Trophoblast cell (in vitro differentiated cells and primary cell): ENCODE measurements around the gene TRABD2B.

Experiments
- DNase-seq, 2 donors: peaks; one replicate each; pipeline ENCODE4 v3.0.0-alpha.2; 2016
- H2AFZ ChIP-seq: 2 replicates; pipeline ENCODE4 v1.6.1; 2013; ENCODE audit warnings: low read length, moderate library complexity, mild to moderate bottlenecking; ENCODE audit not compliant: insufficient read depth, poor library complexity
- H2AK5ac ChIP-seq: 2 replicates; pipeline ENCODE4 v1.6.1; 2013; ENCODE audit warnings: mild to moderate bottlenecking, low read length
- H2BK120ac ChIP-seq: 2 replicates; pipeline ENCODE4 v1.6.1; 2013; ENCODE audit warnings: low read length, mild to moderate bottlenecking, moderate library complexity; ENCODE audit not compliant: insufficient read depth, poor library complexity
- H2BK12ac ChIP-seq: 2 replicates; pipeline ENCODE4 v1.6.1; 2013; ENCODE audit warnings: mild to moderate bottlenecking, low read length, moderate library complexity
- H2BK5ac ChIP-seq: 2 replicates; pipeline ENCODE4 v1.6.1; 2013; ENCODE audit warnings: low read length, low read depth, moderate library complexity, mild to moderate bottlenecking; ENCODE audit not compliant: poor library complexity
- H3K14ac ChIP-seq: 2 replicates; pipeline ENCODE4 v1.6.1; 2013; ENCODE audit warnings: mild to moderate bottlenecking, low read length
- H3K18ac ChIP-seq: 2 replicates; pipeline ENCODE4 v1.6.1; 2013; ENCODE audit warnings: mild to moderate bottlenecking, low read length
- H3K23ac ChIP-seq: 2 replicates; pipeline ENCODE4 v1.6.1; 2013; ENCODE audit warnings: low read length
- H3K27ac ChIP-seq: 2 replicates; pipeline ENCODE4 v1.5.1; 2013; ENCODE audit warnings: low read depth, mild to moderate bottlenecking, inconsistent platforms, low read length, moderate library complexity
- H3K27me3 ChIP-seq: 2 replicates; pipeline ENCODE4 v1.6.1; 2013; ENCODE audit warnings: inconsistent platforms, mild to moderate bottlenecking, low read length, moderate library complexity; ENCODE audit not compliant: insufficient read depth
- H3K36me3 ChIP-seq, 2 experiments: 1 replicate in 1 of 2; 2 replicates in 1 of 2; pipeline ENCODE4 v1.6.1; 2013; ENCODE audit warnings: low read length in 2 of 2, mild to moderate bottlenecking in 2 of 2, moderate library complexity in 1 of 2; ENCODE audit not compliant: insufficient read depth in 2 of 2, control insufficient read depth in 1 of 2
- H3K4ac ChIP-seq: 2 replicates; pipeline ENCODE4 v1.6.1; 2013; ENCODE audit warnings: low read depth, mild to moderate bottlenecking, low read length, moderate library complexity
- H3K4me1 ChIP-seq, 2 experiments: 1 replicate in 1 of 2; 2 replicates in 1 of 2; pipeline ENCODE4 v1.6.1; 2013; ENCODE audit warnings: low read length in 2 of 2, mild to moderate bottlenecking in 2 of 2, moderate library complexity in 1 of 2; ENCODE audit not compliant: insufficient read depth in 2 of 2, control insufficient read depth in 1 of 2
- H3K4me2 ChIP-seq: 2 replicates; pipeline ENCODE4 v1.6.1; 2013; ENCODE audit warnings: inconsistent platforms, mild to moderate bottlenecking, low read length, moderate library complexity
- H3K4me3 ChIP-seq: 2 replicates; pipeline ENCODE4 v1.5.1; 2013; ENCODE audit warnings: mild to moderate bottlenecking, low read depth, low read length, inconsistent platforms
- H3K79me1 ChIP-seq: one replicate; pipeline ENCODE4 v1.6.1; 2013; ENCODE audit warnings: low read length
- H3K79me2 ChIP-seq: 2 replicates; pipeline ENCODE4 v1.6.1; 2013; ENCODE audit warnings: low read length, mild to moderate bottlenecking; ENCODE audit not compliant: control insufficient read depth, insufficient read depth, poor library complexity
- H3K9ac ChIP-seq: 2 replicates; pipeline ENCODE4 v1.6.1; 2013; ENCODE audit warnings: mild to moderate bottlenecking, low read length
- H3K9me3 ChIP-seq: 2 replicates; pipeline ENCODE4 v1.6.1; 2013; ENCODE audit warnings: low read depth, mild to moderate bottlenecking, control low read depth, inconsistent platforms, low read length; ENCODE audit not compliant: insufficient read depth
- H4K12ac ChIP-seq: 2 replicates; pipeline ENCODE4 v1.6.1; 2013; ENCODE audit warnings: low read depth, mild to moderate bottlenecking, low read length, moderate library complexity
- H4K8ac ChIP-seq: 2 replicates; pipeline ENCODE4 v1.6.1; 2013; ENCODE audit warnings: low read depth, mild to moderate bottlenecking, low read length, moderate library complexity
- H4K91ac ChIP-seq: one replicate; pipeline ENCODE4 v1.6.1; 2013; ENCODE audit warnings: low read depth, mild to moderate bottlenecking, low read length, moderate library complexity
- WGBS: extraction: QIAGEN DNeasy Blood & Tissue Kit; methylation state at CpG from one replicate; pipeline ENCODE4 v1.1.7; 2013; ENCODE audit warnings: missing lambda C conversion rate; ENCODE audit not compliant: insufficient read length, insufficient coverage; ENCODE audit errors: extremely low coverage; 5-methylcytosine and 5-hydroxymethylcytosine counted together

Gene TRABD2B

DNA sequence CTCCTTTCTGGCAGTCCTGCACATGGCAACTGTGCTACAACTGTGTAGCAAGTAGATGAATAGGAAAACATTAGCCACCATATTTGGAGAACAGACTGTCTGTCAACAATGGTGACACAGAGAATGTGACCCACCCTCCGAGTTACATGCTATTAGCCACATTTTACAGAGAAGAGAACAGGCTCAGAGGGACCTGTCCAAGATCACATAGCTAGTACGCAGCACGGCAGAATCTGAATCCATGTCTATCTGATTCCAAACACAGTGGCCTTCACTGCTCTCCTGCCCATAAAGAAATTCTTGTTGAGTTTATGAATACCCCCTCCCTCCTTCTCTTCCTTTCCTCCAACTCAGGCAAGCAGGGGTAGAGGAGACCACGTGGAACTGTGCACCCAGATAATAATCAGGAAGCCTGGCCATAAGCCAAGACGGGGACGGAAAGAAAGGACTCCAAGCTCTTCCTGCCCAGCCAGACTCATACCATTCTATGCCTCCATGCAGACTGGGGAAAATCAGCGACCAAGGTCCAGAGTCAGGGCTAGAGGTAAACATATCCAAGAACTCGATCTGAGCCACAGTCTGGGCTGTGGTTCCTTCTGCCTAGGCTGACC, 78.8 kb downstream of the TRABD2B start:
- no peak overlapping the region for H3K4me2 ChIP-seq
- no peak overlapping the region for H2AK5ac ChIP-seq
- no peaks in the 10 kb centered on the region for H3K79me1 ChIP-seq
- no peak overlapping the region for H3K4ac ChIP-seq
- H3K9ac ChIP-seq: no peak overlapping the region
- H4K8ac ChIP-seq: no peak overlapping the region
- DNase-seq: no peak
- no peak overlapping the region for H2AFZ ChIP-seq
- H3K36me3 ChIP-seq: no peaks in the 10 kb centered on the region
- H3K23ac ChIP-seq: no peak overlapping the region
- H3K27me3 ChIP-seq: no peaks in the 10 kb centered on the region
- H3K79me2 ChIP-seq: no peaks in the 10 kb centered on the region
- H4K12ac ChIP-seq: no peak overlapping the region
- WGBS: no CpG with 5 or more reads among the region's 8 CpGs
- no peak overlapping the region for H4K91ac ChIP-seq
- no peak overlapping the region for H2BK120ac ChIP-seq
- no peaks in the 10 kb centered on the region for H3K4me1 ChIP-seq
- no peak overlapping the region for H3K27ac ChIP-seq
- H3K18ac ChIP-seq: no peak overlapping the region
- H2BK5ac ChIP-seq: no peak overlapping the region
- no peak overlapping the region for H2BK12ac ChIP-seq
- no peak overlapping the region for H3K4me3 ChIP-seq
- no peak overlapping the region for H3K14ac ChIP-seq
- no peaks in the 10 kb centered on the region for H3K9me3 ChIP-seq

DNA sequence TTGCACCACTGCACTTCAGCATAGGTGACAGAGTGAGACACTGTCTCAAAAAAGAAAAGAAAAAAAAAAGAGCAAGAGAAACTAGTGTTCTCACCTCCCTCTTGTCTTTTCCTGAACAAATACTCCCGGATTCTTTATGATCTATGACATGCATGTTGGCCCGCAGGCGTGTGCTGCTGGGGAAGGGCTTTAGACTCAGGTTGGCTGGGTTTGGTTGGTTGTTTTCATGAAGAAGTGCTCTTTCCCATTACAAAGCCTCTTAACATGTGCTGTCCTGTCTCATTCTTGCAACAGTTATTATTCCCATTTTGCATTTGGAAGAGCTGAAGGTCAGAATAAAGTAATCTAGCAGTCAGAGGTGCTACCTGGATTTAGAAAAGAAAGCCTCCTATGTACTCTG, 79.5 kb downstream of the TRABD2B start:
- H2BK5ac ChIP-seq: no peak overlapping the region
- H3K27me3 ChIP-seq: no peaks in the 10 kb centered on the region
- no peak overlapping the region for H2BK120ac ChIP-seq
- no peaks in the 10 kb centered on the region for H3K4me1 ChIP-seq
- H4K8ac ChIP-seq: no peak overlapping the region
- no peak overlapping the region for H3K18ac ChIP-seq
- H3K36me3 ChIP-seq: no peaks in the 10 kb centered on the region
- no peak overlapping the region for H2AK5ac ChIP-seq
- no peak overlapping the region for H2AFZ ChIP-seq
- DNase-seq: no peak
- H3K9me3 ChIP-seq: no peaks in the 10 kb centered on the region
- no peak overlapping the region for H4K12ac ChIP-seq
- H3K14ac ChIP-seq: no peak overlapping the region
- no peak overlapping the region for H4K91ac ChIP-seq
- no peaks in the 10 kb centered on the region for H3K79me1 ChIP-seq
- H3K4me2 ChIP-seq: no peak overlapping the region
- H3K4ac ChIP-seq: no peak overlapping the region
- no peaks in the 10 kb centered on the region for H3K79me2 ChIP-seq
- H3K23ac ChIP-seq: no peak overlapping the region
- no peak overlapping the region for H3K9ac ChIP-seq
- no peak overlapping the region for H2BK12ac ChIP-seq
- H3K27ac ChIP-seq: no peak overlapping the region
- no CpG with 5 or more reads among the region's 3 CpGs for WGBS
- no peak overlapping the region for H3K4me3 ChIP-seq

DNA sequence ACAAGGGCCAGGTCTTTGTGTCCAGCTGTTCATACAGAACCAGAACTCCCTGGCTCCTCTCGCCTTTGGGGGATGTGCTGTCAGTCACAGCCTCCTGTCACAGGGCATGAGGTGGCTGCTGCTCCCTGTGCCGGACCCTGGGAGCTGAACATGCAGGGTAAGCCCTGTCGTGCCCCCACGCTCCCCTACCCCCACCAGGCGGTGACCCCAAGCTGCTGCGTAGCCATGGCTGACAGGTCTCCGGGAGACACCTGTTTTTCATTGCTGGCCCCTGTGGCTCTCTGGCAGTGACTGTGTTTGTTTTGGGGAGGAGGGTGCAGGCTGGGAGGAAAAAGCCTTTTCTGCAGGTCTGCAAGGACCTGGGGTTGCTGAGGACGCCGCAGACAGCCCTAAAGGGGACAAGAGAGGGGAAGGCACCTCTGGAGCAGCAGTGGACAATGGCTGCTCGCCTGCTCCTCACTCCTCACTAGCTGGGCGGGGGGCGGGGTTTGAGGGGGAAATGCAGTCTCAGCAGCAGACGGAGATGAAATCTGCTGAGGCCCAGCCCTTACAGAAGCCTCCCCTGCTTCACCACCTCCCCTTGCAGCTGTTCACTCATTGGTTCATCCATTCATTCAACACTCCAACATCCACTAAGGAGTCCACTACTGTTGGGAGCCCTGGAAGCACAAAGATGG, 81.4 kb downstream of the TRABD2B start:
- Histone ChIP-seq H3K23ac (no peak overlapping the region), H2BK120ac (no peak overlapping the region), H2AFZ (no peak overlapping the region), H2AK5ac (no peak overlapping the region), H3K27me3 (no peaks in the 10 kb centered on the region), H3K27ac (no peak overlapping the region), H3K9ac (no peak overlapping the region), H4K8ac (no peak overlapping the region), H3K9me3 (no peaks in the 10 kb centered on the region), H3K4me1 (no peaks in the 10 kb centered on the region), H3K79me2 (no peaks in the 10 kb centered on the region), H3K4ac (no peak overlapping the region), H3K14ac (no peak overlapping the region), H2BK5ac (no peak overlapping the region), H4K91ac (no peak overlapping the region), H3K18ac (no peak overlapping the region), H3K4me3 (no peak overlapping the region), H2BK12ac (no peak overlapping the region), H3K79me1 (no peaks in the 10 kb centered on the region), H3K4me2 (no peak overlapping the region), H3K36me3 (no peaks in the 10 kb centered on the region), H4K12ac (no peak overlapping the region)
- no CpG with 5 or more reads among the region's 13 CpGs for WGBS
- no peak for DNase-seq

DNA sequence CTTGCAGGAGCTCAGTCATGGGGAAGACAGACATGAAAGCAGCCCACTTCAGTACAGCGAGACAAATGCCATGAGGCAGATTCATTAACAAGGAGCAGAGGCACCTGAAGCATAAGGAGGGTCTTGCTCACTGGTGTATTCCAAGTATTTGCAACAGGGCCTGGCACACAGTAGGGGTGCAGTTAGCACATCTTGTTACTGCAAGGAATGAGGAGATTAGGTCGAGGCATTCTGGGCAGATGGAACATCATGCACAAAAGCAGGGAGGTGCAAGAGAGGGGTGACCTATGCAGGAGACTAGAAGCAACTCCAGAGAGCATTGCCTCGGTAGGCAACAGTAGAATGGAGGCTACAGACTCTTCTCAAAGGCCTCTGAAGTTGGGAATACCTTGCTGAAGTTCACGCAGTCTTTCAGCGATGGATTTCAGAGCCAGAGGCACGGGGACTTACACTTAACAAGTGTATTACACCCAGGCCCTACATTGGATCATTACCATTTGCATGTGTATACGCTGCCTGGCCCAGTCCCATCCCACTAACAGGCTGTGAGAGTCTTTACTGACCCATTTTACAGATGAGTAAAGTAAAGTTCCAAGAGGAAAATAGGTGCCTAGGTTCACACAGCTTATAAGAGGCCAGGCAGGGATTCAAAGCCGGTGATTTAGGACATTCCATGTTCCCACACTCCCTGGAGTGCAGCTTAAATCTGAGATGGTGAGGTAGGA, 82.1 kb downstream of the TRABD2B start:
- Histone ChIP-seq H3K36me3 (no peaks in the 10 kb centered on the region), H4K91ac (no peak overlapping the region), H3K4me2 (no peak overlapping the region), H3K27me3 (no peaks in the 10 kb centered on the region), H3K4me1 (no peaks in the 10 kb centered on the region), H3K4me3 (no peak overlapping the region), H3K9me3 (no peaks in the 10 kb centered on the region), H3K23ac (no peak overlapping the region), H3K18ac (no peak overlapping the region), H3K14ac (no peak overlapping the region), H3K79me2 (no peaks in the 10 kb centered on the region), H4K12ac (no peak overlapping the region), H4K8ac (no peak overlapping the region), H2BK5ac (no peak overlapping the region), H3K9ac (no peak overlapping the region), H2BK120ac (no peak overlapping the region), H2BK12ac (no peak overlapping the region), H3K4ac (no peak overlapping the region), H2AFZ (no peak overlapping the region), H3K79me1 (no peaks in the 10 kb centered on the region), H3K27ac (no peak overlapping the region), H2AK5ac (no peak overlapping the region)
- no CpG with 5 or more reads among the region's 8 CpGs for WGBS
- DNase-seq: no peak
